ENCODE measurements around the gene COL4A2.

COL4A2 gene

GRCh38 chr13:110350049-110350448 lies 43.0 kb downstream of the COL4A2 start:
- H3K4me3 ChIP-seq (ENCODE audit: control insufficient read depth, low read depth, low read length), result no peak overlapping the region
- TF ChIP-seq CTCF (conservative IDR thresholded peaks at IDR 0.05; ENCODE audit: control insufficient read depth, insufficient read depth, low read depth, low read length), result no peak
- no peak for DNase-seq (ENCODE audit: low read depth)

GRCh38 chr13:110350509-110350908 lies 43.4 kb downstream of the COL4A2 start:
- no peak for DNase-seq (ENCODE audit: low read depth)
- H3K4me3 ChIP-seq (ENCODE audit: control insufficient read depth, low read depth, low read length), result no peak overlapping the region
- no peak for TF ChIP-seq CTCF (conservative IDR thresholded peaks at IDR 0.05; ENCODE audit: control insufficient read depth, insufficient read depth, low read depth, low read length)

- DNase-seq (ENCODE audit: low read depth), result no peak
- H3K4me3 ChIP-seq (ENCODE audit: control insufficient read depth, low read depth, low read length), result no peak overlapping the region
- TF ChIP-seq CTCF (conservative IDR thresholded peaks at IDR 0.05; ENCODE audit: control insufficient read depth, insufficient read depth, low read depth, low read length), result no peak
These were observed 44.7 kb downstream of the COL4A2 start for GRCh38 chr13:110351636-110352420.

DNA sequence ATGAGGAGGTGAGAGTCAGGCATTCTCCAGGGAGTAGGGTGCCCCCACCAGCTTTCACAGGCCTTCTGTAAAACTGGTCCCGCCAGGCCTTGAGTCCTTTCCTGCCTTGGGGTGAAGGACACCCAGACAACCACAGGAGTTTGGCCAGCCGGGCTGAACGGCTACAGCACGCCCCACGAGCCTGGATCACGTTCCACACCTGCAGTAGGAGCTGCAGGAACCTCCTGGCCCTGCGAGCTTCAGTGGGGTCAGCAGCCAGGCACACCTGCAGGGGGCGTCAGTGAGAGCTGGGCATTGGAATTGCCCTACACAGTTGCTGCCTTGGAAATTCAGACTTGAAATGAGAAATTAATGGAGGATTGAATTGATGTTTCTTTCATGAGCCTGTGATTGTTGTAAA lies 45.7 kb downstream of the COL4A2 start:
- DNase-seq (ENCODE audit: low read depth), result no peak
- peak; percentile 17 for TF ChIP-seq CTCF (conservative IDR thresholded peaks at IDR 0.05; ENCODE audit: control insufficient read depth, insufficient read depth, low read depth, low read length)
- no peak overlapping the region for H3K4me3 ChIP-seq (ENCODE audit: control insufficient read depth, low read depth, low read length)

DNA sequence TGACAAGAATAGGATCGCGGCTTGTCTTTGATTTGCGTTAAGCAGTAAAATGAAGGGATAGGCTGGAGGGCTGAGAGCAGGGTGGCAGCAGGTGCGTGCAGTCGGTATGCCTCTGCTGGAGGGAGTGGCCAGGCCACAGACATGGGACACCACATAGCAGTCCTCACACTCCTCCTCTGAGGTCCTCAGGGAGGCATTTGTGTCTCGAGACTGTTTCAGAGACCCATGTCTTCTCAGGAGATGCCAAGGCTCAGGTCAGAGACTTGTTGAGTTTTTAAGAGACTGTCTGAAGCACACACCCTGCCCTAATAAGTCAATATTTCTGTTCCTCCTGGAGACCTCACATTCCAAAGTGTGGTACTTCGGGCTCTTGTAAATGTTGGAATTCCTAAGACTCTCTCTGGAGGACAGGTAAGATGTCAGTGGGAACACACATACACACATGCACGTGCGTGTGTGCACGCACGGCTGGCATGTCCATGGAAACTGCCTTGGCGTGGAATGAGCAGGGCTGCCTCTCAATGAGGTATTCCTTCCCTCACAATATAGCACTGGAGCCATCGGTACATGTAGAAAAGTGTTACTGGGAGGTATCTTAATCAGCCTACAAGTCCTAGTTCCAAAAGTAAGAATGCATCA lies 46.4 kb downstream of the COL4A2 start:
- TF ChIP-seq CTCF (conservative IDR thresholded peaks at IDR 0.05; ENCODE audit: control insufficient read depth, insufficient read depth, low read depth, low read length), result no peak
- H3K4me3 ChIP-seq (ENCODE audit: control insufficient read depth, low read depth, low read length), result no peak overlapping the region
- no peak for DNase-seq (ENCODE audit: low read depth)

DNA sequence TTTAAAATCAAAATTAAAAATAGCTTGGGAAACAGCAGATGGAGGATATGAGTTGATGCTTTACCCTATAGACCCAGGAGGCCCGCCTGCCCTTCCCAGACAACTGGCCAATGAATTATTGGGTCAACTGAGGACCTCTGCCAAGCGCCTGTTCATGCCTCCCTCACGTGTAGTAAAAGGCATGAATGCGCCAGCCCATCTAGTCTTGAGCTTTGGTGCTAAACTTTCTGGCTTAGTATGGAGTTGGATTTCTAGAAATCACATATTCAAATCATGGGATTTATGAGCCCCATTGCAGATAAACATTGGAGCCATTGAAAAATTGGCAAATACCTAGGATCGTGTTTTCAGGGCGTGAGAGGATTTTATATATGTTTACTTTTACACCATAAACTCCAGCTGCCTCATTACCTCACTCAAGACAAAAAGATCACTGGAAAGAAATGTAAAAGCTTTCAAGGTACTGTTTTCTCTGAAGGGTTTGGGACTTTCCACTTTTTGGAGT lies 47.1 kb downstream of the COL4A2 start:
- no peak overlapping the region for H3K4me3 ChIP-seq (ENCODE audit: control insufficient read depth, low read depth, low read length)
- no peak for TF ChIP-seq CTCF (conservative IDR thresholded peaks at IDR 0.05; ENCODE audit: control insufficient read depth, insufficient read depth, low read depth, low read length)
- DNase-seq (ENCODE audit: low read depth), result no peak
